ENCODE results near the gene KIF1C. TPM values are rescaled to one million over a fixed set of nuclear protein-coding genes. Genes with fewer than 3 reads are reported as not detected.

KIF1C gene
- total and polyA plus RNA-seq, 2 donors (not counting 1 experiment from before 2014, with no cell fraction given): 5.7 to 29.6 TPM

DNA sequence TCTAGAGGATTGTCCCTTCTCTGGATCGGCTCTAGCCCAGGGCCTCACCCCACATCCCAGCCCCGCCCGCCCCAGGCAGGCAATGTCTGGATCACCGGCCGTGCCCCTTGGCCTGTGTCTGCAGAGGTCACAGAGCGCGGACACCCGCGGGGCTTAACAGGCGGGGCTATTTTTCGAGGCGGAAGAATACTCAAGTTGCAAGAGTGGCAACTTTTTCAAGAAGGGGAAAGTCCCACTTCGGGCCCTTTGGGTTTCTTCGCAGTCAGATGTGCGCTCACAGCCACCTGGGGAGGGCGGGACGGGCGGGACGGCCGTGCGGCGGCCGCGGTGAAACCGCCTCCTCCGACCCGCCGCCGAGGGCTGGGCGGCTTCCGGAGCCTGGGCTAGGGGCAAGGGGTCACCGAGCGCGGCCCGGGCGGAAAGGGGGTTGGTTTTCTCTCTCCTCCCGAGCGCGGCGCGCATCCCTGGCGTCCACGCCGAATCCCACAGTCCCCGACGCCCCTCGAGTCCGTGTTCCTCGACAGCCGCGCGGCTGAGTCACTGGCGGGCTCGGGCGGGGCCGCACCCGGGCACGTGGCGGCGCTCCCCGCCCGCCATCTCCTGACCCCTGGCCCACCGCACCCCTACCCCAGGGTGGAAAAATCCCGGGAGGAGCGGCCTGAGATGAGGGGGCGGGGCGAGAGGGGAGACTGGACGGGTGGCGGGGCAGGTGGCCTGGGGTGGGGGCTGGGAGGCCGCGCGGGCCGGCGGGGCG is 48.3 kb upstream of the KIF1C start:
- intact Hi-C loops (cut with micrococcal nuclease): loop anchor here (1.0 to 10.0 kb wide), 8 partner anchors 18 to 987 kb away; partner anchors contain the start of genes ATP2A3, CAMTA2, MED11 and SPAG7
- Histone ChIP-seq H3K36me3 (replicated peaks in 1 of 2; ENCODE audit: control extremely low read depth in 1 of 2, control insufficient read depth in 1 of 2, extremely low read depth in 1 of 2, insufficient read depth in 2 of 2, low read length in 1 of 2) (peaks cover 0 to 24% of the 10 kb centered on the region in 2 experiments), H3K27me3 (replicated peaks in 1 of 4; ENCODE audit: control extremely low read depth in 1 of 4, control insufficient read depth in 3 of 4, insufficient read depth in 4 of 4, low read length in 3 of 4) (no peaks in the 10 kb centered on the region), H3K4me2 (replicated peaks; ENCODE audit: low read depth, low read length, poor library complexity, severe bottlenecking) (peak overlapping the region; percentile 98), H3K79me2 (ENCODE audit: control insufficient read depth, insufficient read depth, low read length) (peaks cover 44% of the 10 kb centered on the region), H4K20me1 (ENCODE audit: control insufficient read depth, insufficient read depth, low read length, poor library complexity, severe bottlenecking) (peaks cover 37% of the 10 kb centered on the region), H3K9ac (ENCODE audit: low read length) (peak overlapping the region; percentile 97), H3K4me3 (ENCODE audit: control extremely low read depth in 1 of 5, extremely low read depth in 1 of 5, insufficient read depth in 1 of 5, low read depth in 2 of 5, low read length in 4 of 5) (peak overlapping the region; percentile 59 to 99 (median 96)), H3K27ac (ENCODE audit: low read length in 2 of 2) (peak overlapping the region; percentile 73 to 93), H3K4me1 (ENCODE audit: control insufficient read depth in 2 of 2, insufficient read depth in 2 of 2, low read length in 2 of 2) (peaks cover 31 to 39% of the 10 kb centered on the region in 2 donors), H3K9me3 (ENCODE audit: control extremely low read depth in 1 of 3, control insufficient read depth in 2 of 3, insufficient read depth in 1 of 3, low read length in 2 of 3) (no peaks in the 10 kb centered on the region), H2AFZ (ENCODE audit: insufficient read depth, low read depth, low read length, poor library complexity, severe bottlenecking) (peak overlapping the region; percentile 97)
- peak overlapping the region; percentile 98 for H3K4me3 Mint-ChIP-seq
- ChIA-PET CTCF (interaction anchor here (1.1 to 3.0 kb wide), 3 partner anchors 10 to 39 kb away, joined by 3 to 16 read pairs (median 8); partner anchors contain the start of genes RNF167, SLC25A11 and SPAG7), POLR2A (interaction anchor here (1.0 to 4.9 kb wide), 5 partner anchors 10 to 129 kb away, joined by 3 to 81 read pairs (median 16); partner anchors contain the start of genes INCA1, KIF1C, RNF167 and SLC25A11)
- H3K9me3 Mint-ChIP-seq (ENCODE audit: insufficient read depth): no peaks in the 10 kb centered on the region
- H3K4me1 Mint-ChIP-seq: peaks cover 40% of the 10 kb centered on the region
- ATAC-seq (ENCODE audit: low read depth): peak; percentile 38
- under 1% methylated on average over 46 of the region's 75 CpGs for WGBS (ENCODE audit: insufficient coverage)
- TF ChIP-seq, protein P1, sequence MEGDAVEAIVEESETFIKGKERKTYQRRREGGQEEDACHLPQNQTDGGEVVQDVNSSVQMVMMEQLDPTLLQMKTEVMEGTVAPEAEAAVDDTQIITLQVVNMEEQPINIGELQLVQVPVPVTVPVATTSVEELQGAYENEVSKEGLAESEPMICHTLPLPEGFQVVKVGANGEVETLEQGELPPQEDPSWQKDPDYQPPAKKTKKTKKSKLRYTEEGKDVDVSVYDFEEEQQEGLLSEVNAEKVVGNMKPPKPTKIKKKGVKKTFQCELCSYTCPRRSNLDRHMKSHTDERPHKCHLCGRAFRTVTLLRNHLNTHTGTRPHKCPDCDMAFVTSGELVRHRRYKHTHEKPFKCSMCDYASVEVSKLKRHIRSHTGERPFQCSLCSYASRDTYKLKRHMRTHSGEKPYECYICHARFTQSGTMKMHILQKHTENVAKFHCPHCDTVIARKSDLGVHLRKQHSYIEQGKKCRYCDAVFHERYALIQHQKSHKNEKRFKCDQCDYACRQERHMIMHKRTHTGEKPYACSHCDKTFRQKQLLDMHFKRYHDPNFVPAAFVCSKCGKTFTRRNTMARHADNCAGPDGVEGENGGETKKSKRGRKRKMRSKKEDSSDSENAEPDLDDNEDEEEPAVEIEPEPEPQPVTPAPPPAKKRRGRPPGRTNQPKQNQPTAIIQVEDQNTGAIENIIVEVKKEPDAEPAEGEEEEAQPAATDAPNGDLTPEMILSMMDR (IDR thresholded peaks at IDR 0.05): no peak
- no peak for TF ChIP-seq EZH2 (IDR thresholded peaks at IDR 0.05; ENCODE audit: borderline replicate concordance, insufficient read depth, low read depth, low read length, poor library complexity, severe bottlenecking)
- H3K27ac Mint-ChIP-seq: peak overlapping the region; percentile 99
- peak; percentile 95 for DNase-seq
- no peaks in the 10 kb centered on the region for H3K27me3 Mint-ChIP-seq
